ENCODE data around the gene PDE6A.

GRCh38 chr5:149930043-149930748, 14.4 kb downstream of the PDE6A start:
- TF ChIP-seq CTCF (IDR thresholded peaks at IDR 0.05) (no peak), EP300 (IDR thresholded peaks at IDR 0.05) (no peak)

Measured in ovary (tissue), 3 donors.